ENCODE data around the gene MICAL1.

The MICAL1 gene

DNA sequence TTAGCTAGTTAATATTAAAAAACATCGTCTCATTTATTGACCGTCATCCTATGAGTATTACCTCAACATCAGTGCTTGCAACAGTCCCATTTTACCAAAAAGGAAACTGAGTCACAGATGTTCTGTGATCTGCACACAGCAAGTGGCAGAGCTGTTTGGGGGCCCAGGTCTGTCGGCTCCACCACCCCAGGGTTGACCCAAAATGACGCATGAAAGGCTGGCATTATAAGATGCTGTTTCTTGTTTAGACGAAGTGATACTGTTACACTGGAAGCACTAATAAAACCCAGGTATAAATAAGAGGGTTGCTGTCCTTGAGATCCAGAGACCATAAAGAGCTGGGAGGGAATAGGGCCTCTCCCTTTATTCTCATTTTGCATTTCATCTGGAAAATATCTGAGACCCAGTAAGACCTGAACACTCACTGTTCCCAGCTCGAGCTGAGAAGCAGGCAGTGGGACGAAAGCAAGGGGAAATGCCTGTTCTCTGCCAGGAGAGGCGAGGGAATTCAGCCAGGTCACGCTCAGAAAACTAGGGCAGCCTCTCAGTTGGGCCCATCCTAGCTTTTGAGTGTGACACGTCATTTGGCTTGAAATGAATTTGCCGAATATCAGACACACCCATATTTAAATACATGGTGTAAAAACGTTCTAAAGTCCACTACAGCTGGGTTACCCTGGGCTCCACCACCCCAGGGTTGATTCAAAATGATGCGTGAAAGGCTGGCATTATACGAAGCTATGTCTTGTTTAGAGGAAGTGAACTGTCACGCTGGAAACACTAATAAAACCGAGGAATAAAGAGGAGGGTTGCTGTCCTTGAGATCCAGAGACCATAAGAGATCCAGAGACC, 1.4 kb upstream of the MICAL1 start:
- no peak for DNase-seq
- in situ Hi-C loops (cut with HindIII; ENCODE audit: low pct_ligation_motif_present, low pct_unique_long_range_greater_than_20kb, low sequenced_read_pairs), result no loop called here

GRCh38 chr6:109456111-109456583, 575 bp upstream of the MICAL1 start:
- peak; percentile 31 for DNase-seq
- in situ Hi-C loops (cut with HindIII; ENCODE audit: low pct_ligation_motif_present, low pct_unique_long_range_greater_than_20kb, low sequenced_read_pairs), result no loop called here

- in situ Hi-C loops (cut with HindIII; ENCODE audit: low pct_ligation_motif_present, low pct_unique_long_range_greater_than_20kb, low sequenced_read_pairs), result no loop called here
- peak; percentile 14 for DNase-seq
Observed at GRCh38 chr6:109454496-109455436, 806 bp downstream of the MICAL1 start.

DNA sequence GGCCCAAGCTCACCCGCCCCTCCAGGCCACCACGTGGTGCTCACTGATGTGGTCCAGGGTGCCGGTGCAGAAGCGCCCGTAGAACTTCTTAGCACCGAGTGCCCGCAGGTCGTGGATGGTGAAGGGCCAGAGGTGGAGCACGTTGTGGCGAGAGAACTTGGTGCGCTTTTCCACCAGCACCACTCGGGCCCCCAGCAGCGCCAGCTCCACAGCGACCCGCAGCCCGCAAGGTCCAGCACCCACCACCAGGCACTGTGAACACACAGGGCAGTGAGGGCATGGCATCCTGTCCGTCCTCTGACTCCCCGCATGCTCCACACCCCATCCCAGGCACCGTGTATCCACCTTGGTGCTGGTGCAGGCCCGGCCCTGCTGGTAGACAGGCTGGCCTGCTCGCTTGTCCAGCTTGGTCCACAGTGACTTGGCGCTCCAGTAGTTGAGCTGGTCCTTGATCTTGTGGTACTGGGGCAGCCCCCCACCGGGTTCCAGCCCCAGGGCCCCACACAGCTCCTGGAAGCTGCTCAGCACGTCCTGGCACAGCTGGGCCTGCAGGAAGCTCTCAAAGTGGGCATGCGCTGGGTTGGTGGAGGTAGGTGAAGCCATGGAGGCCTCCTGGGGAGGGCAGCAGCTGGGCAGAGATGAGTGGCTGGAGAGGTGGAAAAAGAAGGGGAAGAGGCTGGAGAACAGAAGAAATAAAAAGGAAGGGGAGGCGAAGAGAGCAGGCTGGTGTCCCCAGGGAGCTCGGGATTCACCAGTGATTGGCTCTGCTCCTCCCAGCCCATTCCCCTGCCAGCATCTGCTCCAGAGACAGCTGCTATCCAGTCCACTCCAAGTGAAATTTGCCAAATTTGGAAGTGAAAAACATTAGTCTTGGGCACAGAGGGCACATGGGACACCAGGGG, 1.7 kb downstream of the MICAL1 start:
- in situ Hi-C loops (cut with HindIII; ENCODE audit: low pct_ligation_motif_present, low pct_unique_long_range_greater_than_20kb, low sequenced_read_pairs), result no loop called here
- DNase-seq, result no peak

DNA sequence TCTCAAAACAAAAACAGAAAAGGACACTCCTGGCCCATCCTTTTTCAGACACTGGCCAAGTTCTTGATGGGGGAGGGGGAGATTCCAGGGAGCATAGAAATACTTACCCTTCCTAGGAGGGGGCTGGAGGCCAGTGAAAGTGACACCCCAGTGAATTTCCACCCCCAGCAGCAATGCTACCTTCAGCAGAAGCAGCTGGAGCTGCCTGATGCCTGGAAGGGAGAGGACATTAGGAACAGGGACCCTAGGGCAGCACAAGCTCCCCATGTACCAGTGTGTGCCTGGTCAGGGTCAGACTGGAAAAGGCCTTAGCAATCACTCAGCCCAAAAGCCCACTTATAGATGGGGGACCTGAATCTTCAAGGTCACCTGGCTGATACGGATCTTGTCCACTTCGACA, 2.4 kb downstream of the MICAL1 start:
- no peak for DNase-seq
- in situ Hi-C loops (cut with HindIII; ENCODE audit: low pct_ligation_motif_present, low pct_unique_long_range_greater_than_20kb, low sequenced_read_pairs), result no loop called here

GRCh38 chr6:109452181-109452580, 3.4 kb downstream of the MICAL1 start:
- in situ Hi-C loops (cut with HindIII; ENCODE audit: low pct_ligation_motif_present, low pct_unique_long_range_greater_than_20kb, low sequenced_read_pairs), result no loop called here
- no peak for DNase-seq

GRCh38 chr6:109451376-109451775, 4.2 kb downstream of the MICAL1 start:
- in situ Hi-C loops (cut with HindIII; ENCODE audit: low pct_ligation_motif_present, low pct_unique_long_range_greater_than_20kb, low sequenced_read_pairs), result no loop called here
- no peak for DNase-seq

DNA sequence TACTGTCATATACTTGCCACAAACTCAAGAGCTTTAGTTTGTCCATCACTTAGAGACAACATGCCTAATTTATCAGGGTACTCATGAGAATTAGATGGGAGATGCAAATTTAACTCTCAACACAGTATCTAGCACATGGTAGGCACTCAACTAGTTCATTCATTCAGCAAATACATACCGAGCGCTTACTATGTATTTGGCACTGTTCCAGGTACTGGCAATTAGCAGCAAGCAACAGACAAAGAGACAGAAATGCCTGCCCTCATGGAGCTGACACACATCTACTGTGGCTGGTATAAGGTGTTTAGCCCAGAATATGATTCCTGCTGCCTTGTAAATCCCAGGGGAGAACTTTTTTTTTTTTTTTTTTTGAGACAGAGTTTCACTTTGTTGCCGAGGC, 4.8 kb downstream of the MICAL1 start:
- in situ Hi-C loops (cut with HindIII; ENCODE audit: low pct_ligation_motif_present, low pct_unique_long_range_greater_than_20kb, low sequenced_read_pairs), result no loop called here
- no peak for DNase-seq

GRCh38 chr6:109449795-109450673, 5.5 kb downstream of the MICAL1 start:
- no peak for DNase-seq
- in situ Hi-C loops (cut with HindIII; ENCODE audit: low pct_ligation_motif_present, low pct_unique_long_range_greater_than_20kb, low sequenced_read_pairs), result no loop called here

DNA sequence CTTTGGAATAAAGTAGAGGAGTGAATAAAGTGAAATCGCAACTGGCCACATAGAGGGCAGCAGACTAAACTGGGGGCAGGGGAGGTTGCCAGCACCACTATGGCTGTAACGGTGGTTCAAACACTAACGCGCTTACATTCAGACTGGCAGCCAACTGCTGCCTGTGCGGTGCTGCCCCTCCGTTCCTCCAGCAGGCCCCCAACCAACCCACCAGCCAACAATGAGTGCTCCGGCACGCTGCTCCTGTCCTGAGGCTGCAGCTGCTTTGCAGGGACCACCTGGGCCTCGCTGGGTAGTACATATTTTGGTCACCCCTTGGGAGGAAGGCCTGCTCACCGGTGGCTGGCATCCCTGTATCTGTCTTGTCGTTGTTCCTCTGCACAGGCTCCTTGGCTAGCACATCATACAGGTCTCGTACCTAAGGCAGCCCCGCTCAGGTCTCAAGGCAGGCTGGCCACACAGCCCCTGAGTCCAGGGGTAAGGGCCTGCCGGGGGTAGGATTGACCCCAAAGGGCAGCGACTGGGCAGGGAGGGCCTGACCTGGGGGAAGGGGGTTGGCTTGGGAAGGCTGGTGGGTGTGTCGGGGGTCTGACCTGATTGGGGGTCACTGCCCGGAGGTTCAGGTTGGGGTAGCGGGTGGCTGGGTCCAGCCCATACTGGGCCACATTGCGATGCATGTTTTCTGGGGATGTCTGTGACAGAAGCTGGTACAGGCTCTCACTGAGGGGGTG, 6.3 kb downstream of the MICAL1 start:
- in situ Hi-C loops (cut with HindIII; ENCODE audit: low pct_ligation_motif_present, low pct_unique_long_range_greater_than_20kb, low sequenced_read_pairs), result no loop called here
- DNase-seq, result no peak

DNA sequence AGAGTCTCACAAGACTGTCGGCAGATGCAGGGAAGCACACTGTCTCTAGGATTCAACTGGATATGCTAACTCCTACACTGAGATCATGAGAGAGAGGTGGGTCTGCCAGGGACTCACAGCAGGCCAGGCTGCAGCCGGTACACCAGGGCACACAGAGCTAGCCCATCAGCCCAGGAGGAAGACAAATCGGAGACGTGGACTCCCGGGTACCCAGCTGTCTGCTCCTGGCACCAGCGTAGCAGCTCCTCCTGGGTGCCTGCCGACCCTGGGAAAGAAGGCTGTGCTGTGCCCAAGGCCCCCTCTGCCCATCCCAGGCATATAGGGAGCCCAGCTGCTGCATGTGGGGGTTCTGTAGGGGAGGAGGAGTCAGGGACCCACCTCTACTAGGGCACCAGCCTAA, 7.0 kb downstream of the MICAL1 start:
- in situ Hi-C loops (cut with HindIII; ENCODE audit: low pct_ligation_motif_present, low pct_unique_long_range_greater_than_20kb, low sequenced_read_pairs), result no loop called here

DNA sequence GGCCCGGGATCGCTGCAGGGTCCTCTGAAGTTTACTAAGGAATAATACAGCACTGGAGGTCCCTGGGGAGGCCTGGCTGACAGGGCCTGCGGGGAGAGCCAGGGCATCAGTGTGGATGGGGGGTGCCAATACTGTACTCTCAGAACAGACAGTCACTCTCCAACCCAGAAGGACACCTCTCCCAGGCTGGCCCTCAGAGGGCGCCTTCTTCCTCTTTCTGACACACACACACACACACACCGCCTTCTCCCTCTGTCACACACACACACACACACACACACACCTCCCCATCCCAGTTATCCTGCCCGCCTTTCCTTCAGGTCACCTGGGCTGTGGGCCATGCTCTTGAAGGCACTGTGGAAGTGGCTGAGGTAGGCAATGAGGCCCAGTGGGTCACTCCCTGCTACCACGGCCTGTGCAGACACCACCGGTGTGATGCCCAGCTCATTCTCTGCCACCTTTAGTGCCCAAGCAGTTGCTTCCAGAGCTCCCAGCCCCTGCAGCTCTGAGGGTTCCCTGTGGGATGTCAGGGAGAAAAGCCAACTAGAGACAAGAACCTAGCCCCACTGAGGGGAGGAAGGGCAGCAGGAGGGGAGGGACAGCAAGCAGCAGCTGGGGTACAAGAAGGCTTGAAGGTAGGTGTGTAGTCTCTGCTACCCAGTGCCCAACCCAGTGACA, 7.6 kb downstream of the MICAL1 start:
- DNase-seq, result no peak
- in situ Hi-C loops (cut with HindIII; ENCODE audit: low pct_ligation_motif_present, low pct_unique_long_range_greater_than_20kb, low sequenced_read_pairs), result no loop called here

More for the DNA sequence above, 7.0 kb downstream of the MICAL1 start:
- no peak for DNase-seq

- no peak for DNase-seq
- in situ Hi-C loops (cut with HindIII; ENCODE audit: low pct_ligation_motif_present, low pct_unique_long_range_greater_than_20kb, low sequenced_read_pairs), result no loop called here
Observed at GRCh38 chr6:109447087-109447486, 8.5 kb downstream of the MICAL1 start.

GRCh38 chr6:109446541-109446940, 9.0 kb downstream of the MICAL1 start:
- in situ Hi-C loops (cut with HindIII; ENCODE audit: low pct_ligation_motif_present, low pct_unique_long_range_greater_than_20kb, low sequenced_read_pairs), result no loop called here
- no peak for DNase-seq

GRCh38 chr6:109446072-109446471, 9.5 kb downstream of the MICAL1 start:
- in situ Hi-C loops (cut with HindIII; ENCODE audit: low pct_ligation_motif_present, low pct_unique_long_range_greater_than_20kb, low sequenced_read_pairs), result no loop called here
- no peak for DNase-seq

DNA sequence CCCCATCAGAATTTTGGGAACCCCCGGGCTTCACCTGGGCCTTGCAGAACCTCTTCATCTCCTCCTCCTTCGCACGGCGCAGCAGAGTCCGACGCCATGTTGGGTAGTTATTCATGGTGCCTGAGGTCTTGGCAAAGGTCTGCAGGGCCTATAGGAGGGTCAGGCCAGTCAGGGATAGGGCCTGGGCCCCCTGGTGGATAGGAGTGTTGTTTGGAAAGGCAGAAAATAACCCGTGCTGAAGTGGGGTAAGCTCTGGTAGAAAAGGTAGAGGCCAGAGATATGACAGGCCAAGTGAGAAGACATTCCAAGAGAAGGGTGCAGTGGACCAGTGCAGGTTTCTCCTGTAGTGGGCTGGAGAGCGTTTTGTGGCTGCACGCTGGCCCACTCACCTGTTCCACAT, 10.2 kb downstream of the MICAL1 start:
- DNase-seq, result no peak
- in situ Hi-C loops (cut with HindIII; ENCODE audit: low pct_ligation_motif_present, low pct_unique_long_range_greater_than_20kb, low sequenced_read_pairs), result no loop called here
